MM.1S (cell line): ENCODE results near the gene IL1RAPL1.

Experiments used
- DNase-seq: peaks from one replicate; pipeline ENCODE4 v3.0.0-alpha.2; 2015
- H2AFZ ChIP-seq: fragments of 300-600 bp; sonication (generic); 2 replicates; pipeline ENCODE4 v1.6.0; 2016; ENCODE audit warnings: antibody characterized with exemption, low read length
- H3F3A ChIP-seq: fragments of 300-600 bp; sonication (generic); 2 replicates; pipeline ENCODE4 v1.6.1; 2016; ENCODE audit warnings: mild to moderate bottlenecking, antibody characterized with exemption, low read length, moderate library complexity, mixed read lengths; ENCODE audit not compliant: insufficient read depth
- H3K27ac ChIP-seq: fragments of 300-600 bp; sonication (generic); 2 replicates; pipeline ENCODE4 v1.5.1; 2016; ENCODE audit warnings: mild to moderate bottlenecking, low read length
- H3K27me3 ChIP-seq: fragments of 300-600 bp; sonication (generic); replicated peaks from 2 replicates; pipeline ENCODE4 v1.6.0; 2016; ENCODE audit warnings: low read length; ENCODE audit not compliant: insufficient read depth
- H3K36me3 ChIP-seq: fragments of 300-600 bp; sonication (generic); replicated peaks from 2 replicates; pipeline ENCODE4 v1.6.1; 2016; ENCODE audit warnings: mild to moderate bottlenecking, low read length, mixed read lengths; ENCODE audit not compliant: insufficient read depth
- H3K4me1 ChIP-seq: fragments of 300-600 bp; sonication (generic); 2 replicates; pipeline ENCODE4 v1.6.1; 2016; ENCODE audit warnings: low read length, mixed read lengths
- H3K4me2 ChIP-seq: fragments of 300-600 bp; sonication (generic); 2 replicates; pipeline ENCODE4 v1.6.0; 2016; ENCODE audit warnings: low read depth, low read length
- H3K4me3 ChIP-seq: fragments of 300-600 bp; sonication (generic); 2 replicates; pipeline ENCODE4 v1.5.1; 2016; ENCODE audit warnings: low read length, mixed read lengths
- H3K79me2 ChIP-seq: fragments of 300-600 bp; sonication (generic); 2 replicates; pipeline ENCODE4 v1.6.1; 2016; ENCODE audit warnings: mixed run types, low read length, mixed read lengths
- H3K9ac ChIP-seq: fragments of 300-600 bp; sonication (generic); 2 replicates; pipeline ENCODE4 v1.6.1; 2016; ENCODE audit warnings: low read length, mixed read lengths
- H3K9me2 ChIP-seq: fragments of 300-600 bp; sonication (generic); replicated peaks from 2 replicates; pipeline ENCODE4 v1.6.1; 2016; ENCODE audit warnings: mild to moderate bottlenecking, low read length, mixed read lengths; ENCODE audit not compliant: insufficient read depth
- H3K9me3 ChIP-seq: fragments of 300-600 bp; sonication (generic); replicated peaks from 2 replicates; pipeline ENCODE4 v1.6.1; 2016; ENCODE audit warnings: mild to moderate bottlenecking, low read length, mixed read lengths; ENCODE audit not compliant: insufficient read depth
- H4K20me1 ChIP-seq: fragments of 300-600 bp; sonication (generic); 2 replicates; pipeline ENCODE4 v1.6.1; 2016; ENCODE audit warnings: mild to moderate bottlenecking, low read length, moderate library complexity, mixed read lengths; ENCODE audit not compliant: insufficient read depth
- EZH2 ChIP-seq: fragments of 300-600 bp; sonication (generic); optimal IDR thresholded peaks from 2 replicates; pipeline ENCODE3; 2017; ENCODE audit warnings: low read depth, mild to moderate bottlenecking, antibody characterized with exemption, low read length, mixed read lengths
- EZH2phosphoT487 ChIP-seq: fragments of 300-600 bp; sonication (generic); IDR thresholded peaks from 2 replicates; pipeline ENCODE4 v1.6.1; 2018; ENCODE audit warnings: antibody characterized with exemption, low read length
- TF ChIP-seq, protein P1 (sequence below): fragments of 300-600 bp; sonication (generic); IDR thresholded peaks from 2 replicates; pipeline ENCODE4 v1.5.1; 2016; ENCODE audit warnings: antibody characterized with exemption, low read length, mixed read lengths

Gene IL1RAPL1

DNA sequence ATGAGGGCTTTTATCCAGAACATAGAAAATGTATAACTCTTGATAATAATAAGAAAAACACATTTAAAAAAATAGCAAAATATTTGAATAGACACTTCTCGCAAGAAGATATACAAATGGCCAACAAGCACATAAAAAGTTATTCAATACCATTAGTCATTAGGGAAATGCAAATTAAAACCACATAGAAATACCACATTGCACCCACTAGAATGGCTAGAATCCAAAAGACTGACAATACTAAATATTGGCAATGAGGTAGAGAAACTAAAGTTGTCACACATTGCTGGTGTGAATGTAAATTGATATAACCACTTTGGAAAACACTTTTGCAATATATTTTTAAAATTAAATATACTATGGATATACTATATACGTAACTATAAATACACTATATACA is 873.8 kb downstream of the IL1RAPL1 start:
- Histone ChIP-seq H3F3A (no peaks in the 10 kb centered on the region), H3K36me3 (no peaks in the 10 kb centered on the region), H3K4me3 (no peak overlapping the region), H3K9me3 (no peaks in the 10 kb centered on the region), H3K27me3 (no peaks in the 10 kb centered on the region), H3K4me2 (no peak overlapping the region), H4K20me1 (no peaks in the 10 kb centered on the region), H3K9ac (no peak overlapping the region), H2AFZ (no peak overlapping the region), H3K79me2 (no peaks in the 10 kb centered on the region), H3K27ac (no peak overlapping the region), H3K9me2 (no peaks in the 10 kb centered on the region), H3K4me1 (no peaks in the 10 kb centered on the region)
- TF ChIP-seq, protein P1, sequence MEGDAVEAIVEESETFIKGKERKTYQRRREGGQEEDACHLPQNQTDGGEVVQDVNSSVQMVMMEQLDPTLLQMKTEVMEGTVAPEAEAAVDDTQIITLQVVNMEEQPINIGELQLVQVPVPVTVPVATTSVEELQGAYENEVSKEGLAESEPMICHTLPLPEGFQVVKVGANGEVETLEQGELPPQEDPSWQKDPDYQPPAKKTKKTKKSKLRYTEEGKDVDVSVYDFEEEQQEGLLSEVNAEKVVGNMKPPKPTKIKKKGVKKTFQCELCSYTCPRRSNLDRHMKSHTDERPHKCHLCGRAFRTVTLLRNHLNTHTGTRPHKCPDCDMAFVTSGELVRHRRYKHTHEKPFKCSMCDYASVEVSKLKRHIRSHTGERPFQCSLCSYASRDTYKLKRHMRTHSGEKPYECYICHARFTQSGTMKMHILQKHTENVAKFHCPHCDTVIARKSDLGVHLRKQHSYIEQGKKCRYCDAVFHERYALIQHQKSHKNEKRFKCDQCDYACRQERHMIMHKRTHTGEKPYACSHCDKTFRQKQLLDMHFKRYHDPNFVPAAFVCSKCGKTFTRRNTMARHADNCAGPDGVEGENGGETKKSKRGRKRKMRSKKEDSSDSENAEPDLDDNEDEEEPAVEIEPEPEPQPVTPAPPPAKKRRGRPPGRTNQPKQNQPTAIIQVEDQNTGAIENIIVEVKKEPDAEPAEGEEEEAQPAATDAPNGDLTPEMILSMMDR = no peak
- TF ChIP-seq EZH2phosphoT487 = no peak
- TF ChIP-seq EZH2 = no peak
- DNase-seq = no peak

DNA sequence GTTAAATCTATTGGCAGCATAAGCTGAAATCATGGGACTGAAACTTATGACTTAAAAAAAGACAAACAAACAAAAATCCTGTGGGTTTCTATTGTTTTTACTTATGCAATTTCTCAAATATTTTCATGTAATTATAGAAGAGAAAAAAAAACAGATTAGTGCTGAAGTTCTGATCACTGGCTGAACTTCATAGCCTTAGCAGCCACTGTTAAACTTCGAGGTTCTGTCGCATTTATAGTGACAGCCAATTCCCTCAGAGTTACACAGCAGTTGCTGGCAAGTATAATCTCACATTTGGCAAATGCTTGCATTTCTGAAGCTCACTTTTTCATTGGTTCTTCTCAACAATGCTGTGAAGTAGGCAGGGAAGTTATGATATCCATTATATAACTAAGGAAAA is 879.2 kb downstream of the IL1RAPL1 start:
- DNase-seq = no peak
- no peaks in the 10 kb centered on the region for H3F3A ChIP-seq
- no peaks in the 10 kb centered on the region for H3K9me3 ChIP-seq
- H3K79me2 ChIP-seq = no peaks in the 10 kb centered on the region
- no peaks in the 10 kb centered on the region for H3K4me1 ChIP-seq
- H3K9me2 ChIP-seq = no peaks in the 10 kb centered on the region
- H3K9ac ChIP-seq = no peak overlapping the region
- H3K4me3 ChIP-seq = no peak overlapping the region
- TF ChIP-seq EZH2phosphoT487 = no peak
- TF ChIP-seq EZH2 = no peak
- TF ChIP-seq, protein P1 = no peak
- H3K27me3 ChIP-seq = no peaks in the 10 kb centered on the region
- H4K20me1 ChIP-seq = no peaks in the 10 kb centered on the region
- H2AFZ ChIP-seq = no peak overlapping the region
- H3K36me3 ChIP-seq = no peaks in the 10 kb centered on the region
- no peak overlapping the region for H3K4me2 ChIP-seq
- no peak overlapping the region for H3K27ac ChIP-seq

DNA sequence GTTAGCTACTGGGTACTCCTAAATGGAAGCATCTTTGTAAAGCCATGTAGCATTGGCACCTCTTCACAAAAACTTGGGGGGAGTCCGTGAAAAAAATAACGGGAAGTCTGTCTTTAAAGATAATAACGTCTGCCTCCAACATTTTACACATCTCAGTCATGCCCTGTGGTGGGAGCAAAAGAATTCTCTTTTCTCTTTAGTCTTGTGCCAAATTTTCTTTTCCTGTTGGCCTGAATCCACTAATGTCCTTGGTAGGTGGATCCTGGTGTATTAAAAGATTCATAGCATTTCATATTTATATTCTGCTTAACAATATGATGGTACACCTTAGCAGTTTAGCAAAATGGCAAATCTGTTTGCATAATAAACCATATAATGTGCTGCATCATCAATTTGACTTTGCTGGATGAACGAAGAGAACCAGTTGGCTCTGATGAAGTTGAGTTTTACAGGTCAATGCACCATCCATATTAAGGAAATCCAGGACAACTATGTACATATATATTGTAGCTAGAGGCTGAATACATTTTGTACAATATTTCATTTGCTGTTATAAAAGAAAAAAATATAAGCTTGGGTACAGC is 881.8 kb downstream of the IL1RAPL1 start:
- TF ChIP-seq, protein P1 = no peak
- TF ChIP-seq EZH2 = no peak
- no peak for TF ChIP-seq EZH2phosphoT487
- Histone ChIP-seq H4K20me1 (no peaks in the 10 kb centered on the region), H3F3A (no peaks in the 10 kb centered on the region), H3K9me2 (no peaks in the 10 kb centered on the region), H3K4me3 (no peak overlapping the region), H3K9me3 (no peaks in the 10 kb centered on the region), H3K36me3 (no peaks in the 10 kb centered on the region), H3K79me2 (no peaks in the 10 kb centered on the region), H3K9ac (no peak overlapping the region), H3K27me3 (no peaks in the 10 kb centered on the region), H3K4me1 (no peaks in the 10 kb centered on the region), H3K27ac (no peak overlapping the region), H3K4me2 (no peak overlapping the region), H2AFZ (no peak overlapping the region)
- no peak for DNase-seq
